8988T (cell line): Measurements from ENCODE around the gene DELE1.

Source experiments
- DNase-seq: peaks from one replicate; pipeline ENCODE4 v3.0.0; 2011

Gene DELE1

DNA sequence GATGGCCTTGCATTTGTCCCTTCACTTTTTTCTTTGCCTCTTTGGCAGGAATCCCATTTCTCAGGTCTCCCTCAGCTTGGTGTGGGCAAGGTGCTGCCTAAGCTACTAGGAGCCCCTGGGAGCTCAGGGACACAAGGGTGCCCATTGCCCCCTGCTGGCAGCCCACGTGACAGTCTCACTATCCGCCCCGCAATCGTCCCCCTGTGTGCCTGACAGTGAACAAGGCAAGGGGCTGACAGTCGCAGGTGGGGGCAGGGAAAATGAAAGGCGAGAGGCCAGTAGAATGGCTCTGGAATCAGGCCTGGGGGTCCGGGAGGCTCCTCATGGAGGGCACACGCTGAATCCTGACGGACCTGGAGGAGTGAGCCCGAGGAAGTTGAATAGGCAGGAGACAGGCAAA is 36.3 kb downstream of the DELE1 start:
- DNase-seq, result no peak

DNA sequence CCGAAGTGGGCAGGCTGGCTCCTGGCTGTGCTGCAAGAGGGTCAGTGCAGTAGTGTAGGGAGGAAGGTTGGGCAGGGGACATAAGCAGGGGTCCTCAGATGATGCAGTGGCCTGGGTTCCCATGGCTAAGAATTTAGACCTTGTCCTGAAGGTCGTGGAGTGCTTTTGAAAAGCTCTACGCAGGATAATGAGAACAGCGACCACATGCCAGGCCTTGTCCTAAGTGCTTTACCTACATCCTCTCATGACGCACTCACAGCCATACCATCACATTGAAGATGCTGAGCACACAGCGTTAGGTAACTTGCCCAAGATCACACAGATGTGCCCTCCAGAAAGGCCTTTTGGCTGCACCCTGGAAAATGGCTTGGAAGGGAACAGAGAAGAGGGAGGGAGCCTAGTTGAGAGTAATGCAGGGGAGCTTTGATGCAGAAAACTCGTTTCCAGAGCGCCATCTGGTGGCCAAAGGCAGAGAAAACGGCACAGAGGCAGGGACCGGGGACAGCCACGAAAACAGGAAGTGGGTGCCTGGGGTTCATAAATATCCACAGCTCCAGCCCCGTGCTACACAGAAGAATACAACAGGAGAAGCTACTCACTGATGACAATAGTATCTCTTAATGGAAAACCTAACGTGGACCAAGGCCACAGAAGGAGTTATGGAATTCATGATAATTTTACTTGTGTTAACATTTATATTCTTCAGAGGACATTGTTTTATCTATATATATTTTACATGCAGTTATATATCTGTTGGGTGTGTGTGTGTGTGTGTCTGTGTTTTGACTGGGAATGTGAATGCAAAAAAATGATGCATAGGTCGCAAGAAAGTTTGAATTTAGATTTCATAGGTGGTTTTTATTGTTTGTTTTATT is 37.0 kb downstream of the DELE1 start:
- peak; percentile 65 for DNase-seq

GRCh38 chr5:141961466-141961865 is 37.8 kb downstream of the DELE1 start:
- DNase-seq, result no peak

DNA sequence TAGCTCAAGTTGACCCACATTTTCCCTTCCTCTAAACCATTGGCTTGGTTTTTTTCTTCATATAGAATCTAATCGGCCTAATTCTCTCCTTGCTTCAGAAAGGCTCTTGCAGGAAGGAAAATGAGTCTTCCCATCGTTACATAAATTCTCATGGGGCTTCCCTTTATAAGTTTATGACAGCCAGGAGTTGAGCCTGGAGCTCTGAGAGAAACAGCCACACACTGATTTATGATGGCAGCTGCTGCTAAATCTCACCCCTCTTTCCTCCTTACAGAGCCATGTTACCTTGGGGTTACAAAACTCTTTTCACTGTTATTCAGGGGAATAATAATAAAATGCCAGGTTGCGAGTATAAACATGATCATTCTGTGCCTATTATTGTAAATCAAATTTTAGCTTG is 40.0 kb downstream of the DELE1 start:
- DNase-seq, result no peak

DNA sequence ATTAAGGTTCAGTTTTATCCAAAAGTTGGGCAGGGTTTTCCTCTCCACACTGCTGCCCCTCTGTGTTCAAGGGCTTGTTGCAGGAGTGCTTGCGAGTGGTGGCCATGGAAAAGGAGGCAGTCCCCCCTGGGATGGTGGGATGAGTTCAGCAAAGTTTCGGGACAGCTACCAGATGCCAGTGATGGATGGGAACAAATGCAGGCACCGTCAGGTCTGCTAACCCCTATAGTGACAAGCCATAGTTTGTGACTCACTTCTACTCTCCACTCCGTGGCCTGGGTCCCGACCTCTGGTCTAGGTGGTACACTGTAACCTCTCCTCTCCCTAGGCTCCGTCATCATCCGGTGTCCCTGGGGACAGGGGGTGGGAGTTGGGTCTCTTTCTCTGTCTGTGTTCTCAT is 41.4 kb downstream of the DELE1 start:
- DNase-seq, result no peak

DNA sequence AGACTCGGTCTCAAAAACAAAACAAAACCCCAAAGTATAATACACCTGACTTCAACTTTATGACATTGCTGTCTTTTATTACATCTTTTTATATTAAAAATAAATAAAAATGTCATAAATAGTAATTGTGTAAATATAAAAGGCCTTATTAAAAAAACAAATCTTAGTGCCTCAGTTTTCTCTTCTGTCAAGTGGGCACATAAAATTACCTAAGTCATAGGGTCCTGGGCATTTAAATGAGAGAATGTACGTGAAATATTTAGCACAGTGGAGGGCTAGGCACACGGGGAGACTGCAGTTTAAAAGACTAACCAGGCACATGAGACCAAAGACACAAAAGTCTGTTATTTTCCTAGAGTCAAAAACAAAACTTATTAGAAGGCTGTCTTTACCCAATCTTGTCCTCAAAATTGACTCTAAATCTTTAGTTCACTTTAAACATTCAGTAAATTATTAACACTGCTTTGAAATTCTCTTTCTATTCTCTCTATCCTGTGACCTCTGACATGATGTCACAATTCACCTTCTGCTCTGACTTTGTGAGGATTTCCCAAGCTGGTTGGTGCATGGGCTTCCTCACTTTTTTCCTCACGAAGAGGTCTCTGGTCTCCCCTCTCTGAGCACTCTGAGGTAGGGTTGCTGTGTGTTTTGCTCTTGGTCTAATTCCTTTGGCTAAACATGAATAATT is 42.7 kb downstream of the DELE1 start:
- no peak for DNase-seq

- no peak for DNase-seq
These were observed 43.3 kb downstream of the DELE1 start for GRCh38 chr5:141966963-141967333.

DNA sequence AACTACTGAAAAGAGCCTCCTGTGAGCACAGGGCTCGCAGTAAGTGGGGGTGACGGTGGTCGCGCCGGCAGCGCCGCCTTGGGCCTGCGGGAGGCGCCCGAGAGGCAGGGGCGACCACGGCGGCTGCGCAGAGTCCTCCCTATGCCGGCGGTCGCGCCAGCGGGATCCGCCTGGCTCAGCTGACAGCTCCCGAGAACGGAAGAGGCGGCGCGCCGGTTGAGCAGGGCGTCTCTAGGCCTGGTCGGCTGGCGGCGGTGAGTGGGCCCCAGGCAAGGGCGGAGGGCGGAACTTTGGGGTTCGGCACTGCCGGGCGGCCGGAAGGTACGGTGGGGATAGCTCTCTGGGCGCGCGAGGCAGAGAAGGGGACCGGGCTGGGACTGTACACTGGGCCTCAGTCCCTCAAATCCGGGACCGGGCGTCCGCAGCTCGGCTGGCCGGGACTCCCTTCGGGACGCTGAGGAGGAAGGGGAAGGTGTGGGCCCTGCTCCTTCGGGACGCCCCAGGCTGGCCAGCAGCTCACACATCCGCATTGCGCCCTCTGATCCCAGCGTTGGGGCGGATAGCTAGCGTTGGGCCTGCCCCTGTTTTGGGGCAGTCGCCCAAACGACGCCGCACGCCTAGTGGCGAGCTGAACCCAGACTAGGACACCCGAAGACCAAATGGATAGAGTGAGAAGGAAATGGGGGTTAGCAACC is 45.4 kb downstream of the DELE1 start, which contains the start of gene RNF14:
TSS of gene RNF14 (plus strand) at position 192 of the 695 bp plus-strand sequence. CDS start 4,484 bp downstream, outside the sequence.
- DNase-seq, result peak; percentile 70

- no peak for DNase-seq
These were observed 46.4 kb downstream of the DELE1 start for GRCh38 chr5:141969783-141970771.

DNA sequence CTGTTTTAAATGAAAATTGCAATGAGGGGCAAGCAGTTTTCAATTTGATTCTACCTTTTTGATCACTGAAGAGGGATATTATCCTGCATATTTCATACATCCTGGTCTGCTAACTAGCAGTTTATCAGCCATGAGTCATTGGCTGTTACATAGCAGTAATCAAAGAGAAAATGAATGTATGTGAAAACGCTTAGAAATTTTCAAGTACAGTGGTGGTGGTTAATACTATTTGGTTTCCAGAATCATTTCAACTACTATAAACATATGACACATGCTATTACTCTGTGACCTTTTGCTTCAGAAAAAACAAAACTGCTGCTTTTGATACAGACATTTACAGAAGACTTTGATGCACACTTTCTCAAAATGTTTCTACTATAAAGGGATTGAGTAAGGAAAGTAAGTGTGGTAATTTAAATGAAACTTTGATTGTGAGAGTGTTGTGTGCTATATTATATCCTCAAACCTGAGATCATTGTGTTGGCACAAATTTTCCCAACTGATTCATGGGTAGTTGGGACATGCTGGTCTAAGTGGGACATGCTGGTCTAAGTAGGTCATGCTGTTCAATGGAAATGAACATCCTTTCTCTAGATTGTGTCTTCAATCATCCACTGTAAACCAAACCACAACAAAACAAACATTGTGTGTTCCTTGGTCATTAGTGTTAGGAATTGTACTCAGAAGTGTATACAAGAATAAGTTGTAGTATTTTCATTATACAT is 50.4 kb downstream of the DELE1 start:
- DNase-seq, result no peak

DNA sequence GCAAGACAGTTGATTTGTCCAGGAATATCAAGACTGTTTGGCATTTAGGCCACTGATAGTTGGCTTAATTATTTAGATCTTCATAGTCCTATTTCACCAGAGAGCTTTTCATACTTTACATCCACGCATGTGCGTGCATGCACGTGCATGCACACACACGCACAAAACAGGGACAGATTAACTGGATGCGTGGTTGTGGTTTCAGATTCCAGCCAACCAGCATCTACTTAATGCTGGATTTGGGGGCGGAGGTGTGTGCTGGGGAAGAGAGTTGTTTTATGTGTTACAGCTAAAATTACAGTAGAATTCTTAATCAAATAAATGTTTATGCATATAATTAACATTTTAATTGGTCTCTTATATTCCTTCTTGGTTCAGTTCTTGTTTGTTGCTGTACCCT is 52.5 kb downstream of the DELE1 start:
- DNase-seq, result no peak

- no peak for DNase-seq
These were observed 54.7 kb downstream of the DELE1 start for GRCh38 chr5:141978389-141978788.

DNA sequence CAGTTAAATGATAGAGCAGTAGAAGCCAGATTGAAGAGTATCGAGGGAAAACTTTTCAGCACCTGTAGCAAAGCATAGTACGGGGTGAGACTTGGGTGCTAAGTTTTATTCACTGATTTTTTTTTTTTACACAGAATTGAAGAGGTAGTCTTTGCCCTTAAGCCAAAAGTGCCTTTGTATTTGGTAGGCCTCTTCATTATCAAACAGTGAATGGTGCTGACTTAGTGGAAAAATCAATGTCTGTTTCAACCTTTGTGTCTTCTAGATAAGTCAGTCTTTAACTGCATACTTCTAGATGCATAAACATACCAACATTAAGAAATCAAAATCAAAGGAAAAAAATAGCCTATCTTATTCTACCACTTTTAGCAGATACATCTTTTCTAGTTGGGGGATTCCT is 59.0 kb downstream of the DELE1 start:
- no peak for DNase-seq

DNA sequence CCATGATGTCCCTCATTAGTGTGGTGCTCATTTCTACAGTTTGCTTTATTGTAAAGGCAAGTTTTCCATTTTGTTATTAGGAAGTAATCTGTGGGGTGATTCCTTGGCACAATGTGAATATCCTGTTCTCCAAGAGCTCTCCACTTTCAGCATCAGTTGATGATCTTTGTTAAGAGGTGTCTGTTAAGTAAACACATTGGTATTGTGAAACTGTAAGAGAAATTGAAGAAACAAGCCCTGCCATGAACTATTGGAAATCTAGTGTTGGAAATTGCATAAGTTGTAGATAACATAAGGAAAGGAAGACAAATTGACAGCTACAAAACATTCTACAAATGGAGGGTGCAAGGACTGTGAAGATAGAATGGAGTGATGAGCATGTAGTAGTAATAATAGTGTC is 62.4 kb downstream of the DELE1 start:
- DNase-seq, result no peak

GRCh38 chr5:141989720-141990119 is 66.0 kb downstream of the DELE1 start:
- no peak for DNase-seq
